Transverse colon (tissue), 4 donors: ENCODE results near the gene BDKRB1.

Experiments
- POLR2AphosphoS5 ChIP-seq, 3 donors: sonication (generic); formaldehyde crosslinking; IDR thresholded peaks; one replicate each; pipeline ENCODE4 v1.6.1; 2016; ENCODE audit warnings: antibody characterized with exemption in 3 of 3
- TF ChIP-seq, protein P1 (sequence below), 5 experiments: fragments of 200-600 bp in 3 of 5; fragments of 450-650 bp in 2 of 5; sonication (generic) in 3 of 5; IDR thresholded peaks; 1 replicate in 2 of 5; 2 replicates in 3 of 5; pipeline ENCODE4 v1.5.1; 2016 to 2017; ENCODE audit warnings: antibody characterized with exemption in 5 of 5, inconsistent platforms in 3 of 5, mild to moderate bottlenecking in 2 of 5, moderate library complexity in 1 of 5

DNA sequence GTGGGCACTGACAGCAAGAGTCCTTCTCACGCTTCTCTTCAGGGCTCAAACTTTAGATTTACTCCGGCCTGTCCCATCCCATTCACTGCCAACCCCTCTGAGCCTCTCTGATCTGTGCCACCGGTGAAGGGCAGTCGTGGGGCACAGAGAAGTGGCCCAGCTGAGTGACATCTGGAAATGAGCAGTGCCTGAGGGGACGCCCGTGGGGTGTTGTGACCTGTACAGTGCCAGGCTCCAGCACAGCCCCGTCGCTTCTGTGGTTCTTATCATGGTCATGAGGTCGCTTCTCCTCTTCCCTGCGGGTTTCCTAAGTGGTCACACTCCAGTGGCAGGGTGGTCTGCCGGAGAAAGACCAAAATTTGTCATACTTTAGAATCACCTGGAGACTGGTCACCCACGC is 47.3 kb upstream of the BDKRB1 start:
- no peak for TF ChIP-seq POLR2AphosphoS5 (IDR thresholded peaks at IDR 0.05)
- TF ChIP-seq, protein P1, sequence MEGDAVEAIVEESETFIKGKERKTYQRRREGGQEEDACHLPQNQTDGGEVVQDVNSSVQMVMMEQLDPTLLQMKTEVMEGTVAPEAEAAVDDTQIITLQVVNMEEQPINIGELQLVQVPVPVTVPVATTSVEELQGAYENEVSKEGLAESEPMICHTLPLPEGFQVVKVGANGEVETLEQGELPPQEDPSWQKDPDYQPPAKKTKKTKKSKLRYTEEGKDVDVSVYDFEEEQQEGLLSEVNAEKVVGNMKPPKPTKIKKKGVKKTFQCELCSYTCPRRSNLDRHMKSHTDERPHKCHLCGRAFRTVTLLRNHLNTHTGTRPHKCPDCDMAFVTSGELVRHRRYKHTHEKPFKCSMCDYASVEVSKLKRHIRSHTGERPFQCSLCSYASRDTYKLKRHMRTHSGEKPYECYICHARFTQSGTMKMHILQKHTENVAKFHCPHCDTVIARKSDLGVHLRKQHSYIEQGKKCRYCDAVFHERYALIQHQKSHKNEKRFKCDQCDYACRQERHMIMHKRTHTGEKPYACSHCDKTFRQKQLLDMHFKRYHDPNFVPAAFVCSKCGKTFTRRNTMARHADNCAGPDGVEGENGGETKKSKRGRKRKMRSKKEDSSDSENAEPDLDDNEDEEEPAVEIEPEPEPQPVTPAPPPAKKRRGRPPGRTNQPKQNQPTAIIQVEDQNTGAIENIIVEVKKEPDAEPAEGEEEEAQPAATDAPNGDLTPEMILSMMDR (IDR thresholded peaks at IDR 0.05): no peak
